Coronary artery (tissue), 2 donors: ENCODE results near the gene KLHL42.
A peak's percentile ranks its signal among the peaks of the same experiment; 100 is the strongest.

ENCODE experiments used
- DNase-seq: peaks from one replicate; pipeline ENCODE4 v3.0.0-alpha.2; 2017; ENCODE audit warnings: low spot score
- H3K27ac ChIP-seq, 2 donors: fragments of 200-600 bp; sonication (generic); one replicate each; pipeline ENCODE4 v1.5.1; 2016 to 2019
- H3K4me3 ChIP-seq: fragments of 200-600 bp; sonication (generic); 2 replicates; pipeline ENCODE4 v1.5.1; 2016; ENCODE audit warnings: mild to moderate bottlenecking, moderate library complexity
- CTCF ChIP-seq: fragments of 200-600 bp; sonication (generic); IDR thresholded peaks from one replicate; pipeline ENCODE4 v1.5.1; 2019; ENCODE audit warnings: antibody characterized with exemption

KLHL42 gene

GRCh38 chr12:27814851-27815591 is 35.0 kb downstream of the KLHL42 start:
- TF ChIP-seq CTCF = no peak
- DNase-seq = no peak
- no peak overlapping the region for H3K27ac ChIP-seq
- H3K4me3 ChIP-seq = no peak overlapping the region

GRCh38 chr12:27817766-27818165 is 37.7 kb downstream of the KLHL42 start:
- H3K27ac ChIP-seq = no peak overlapping the region
- TF ChIP-seq CTCF = no peak
- no peak for DNase-seq
- no peak overlapping the region for H3K4me3 ChIP-seq

GRCh38 chr12:27818401-27818918 is 38.4 kb downstream of the KLHL42 start:
- Histone ChIP-seq H3K4me3 (no peak overlapping the region), H3K27ac (no peak overlapping the region)
- DNase-seq = no peak
- no peak for TF ChIP-seq CTCF

GRCh38 chr12:27820564-27820963 is 40.5 kb downstream of the KLHL42 start:
- Histone ChIP-seq H3K27ac (no peak overlapping the region), H3K4me3 (no peak overlapping the region)

GRCh38 chr12:27821259-27821973 is 41.4 kb downstream of the KLHL42 start:
- Histone ChIP-seq H3K4me3 (peak overlapping the region; percentile 39), H3K27ac (no peak overlapping the region)
- peak; percentile 70 for TF ChIP-seq CTCF
- no peak for DNase-seq

More at GRCh38 chr12:27820564-27820963, 40.5 kb downstream of the KLHL42 start:
- TF ChIP-seq CTCF = no peak
- no peak for DNase-seq

- Histone ChIP-seq H3K27ac (no peak overlapping the region), H3K4me3 (no peak overlapping the region)
- TF ChIP-seq CTCF = no peak
- no peak for DNase-seq
These were observed 42.2 kb downstream of the KLHL42 start for GRCh38 chr12:27822076-27822712.
